GM19395 (cell line): ENCODE measurements around the gene FOXP1.

Experiments used
- ATAC-seq: cut with Tn5 transposase; IDR thresholded peaks from one replicate; pipeline ENCODE4 v1.9.1; 2021; ENCODE audit warnings: mild to moderate bottlenecking, moderate library complexity; ENCODE audit not compliant: unreplicated experiment

FOXP1 gene

DNA sequence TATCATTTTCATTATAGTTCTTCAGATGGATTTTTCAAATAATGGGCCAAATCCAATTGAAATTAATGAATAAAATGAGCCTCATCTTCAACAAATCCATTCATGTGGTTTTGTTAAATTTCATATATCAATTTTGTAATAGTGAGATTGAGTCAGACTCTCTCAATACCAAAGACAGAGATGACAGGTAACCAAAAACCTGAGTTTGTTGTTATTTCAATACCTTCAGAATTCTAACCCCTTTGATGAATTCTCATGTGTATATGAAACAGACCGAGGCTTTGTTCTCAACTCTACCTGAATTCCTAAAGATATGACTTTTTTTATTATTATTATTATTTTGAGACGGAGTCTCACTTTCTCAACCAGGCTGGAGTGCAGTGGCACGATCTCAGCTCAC lies 92.8 kb downstream of the FOXP1 start:
- ATAC-seq, result no peak

DNA sequence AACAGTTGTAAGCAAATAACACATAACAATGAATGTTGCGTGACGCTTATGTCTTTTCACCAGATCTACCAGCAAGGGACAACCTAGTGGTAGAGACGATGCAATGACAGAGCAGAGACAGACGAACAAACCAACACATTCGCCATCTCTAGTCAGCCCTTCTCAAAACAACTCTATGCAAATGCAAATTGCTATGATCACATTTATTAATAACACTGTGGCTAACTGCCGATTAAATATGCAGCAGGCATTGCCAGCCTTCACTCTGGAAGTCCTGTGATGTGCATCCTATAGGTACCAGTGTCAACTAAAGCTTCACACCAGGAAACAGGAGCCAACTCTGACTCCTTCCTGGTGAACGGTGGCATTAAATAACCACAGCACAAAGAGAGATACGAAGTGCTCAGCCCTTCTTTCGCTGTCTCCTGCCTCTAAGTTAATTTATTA lies 94.2 kb downstream of the FOXP1 start:
- no peak for ATAC-seq

GRCh38 chr3:71488882-71489281 lies 94.6 kb downstream of the FOXP1 start:
- no peak for ATAC-seq

- ATAC-seq, result no peak
These were observed 95.1 kb downstream of the FOXP1 start for GRCh38 chr3:71488391-71488809.

- ATAC-seq, result no peak
These were observed 96.1 kb downstream of the FOXP1 start for GRCh38 chr3:71487418-71487817.

DNA sequence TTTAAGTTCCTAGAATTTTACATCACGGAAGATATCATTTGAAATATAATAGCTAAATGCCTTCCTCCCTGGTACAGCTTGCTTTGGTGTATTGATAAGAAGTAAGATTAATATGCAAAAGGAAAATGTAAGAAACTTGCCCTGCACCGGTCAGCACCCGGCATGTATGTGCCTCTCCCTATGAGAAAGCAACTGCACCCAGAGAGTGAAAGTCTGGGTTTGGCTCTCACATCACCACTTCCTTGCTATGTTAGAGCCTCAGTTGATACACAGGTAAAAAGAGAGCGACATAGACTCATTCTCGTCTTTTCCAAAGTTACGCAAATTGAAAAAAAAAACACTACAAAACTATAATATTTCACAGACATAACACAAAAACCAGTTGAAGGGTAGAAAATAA lies 96.7 kb downstream of the FOXP1 start:
- ATAC-seq, result no peak

- no peak for ATAC-seq
These were observed 97.6 kb downstream of the FOXP1 start for GRCh38 chr3:71485896-71486295.

- ATAC-seq, result no peak
These were observed 99.1 kb downstream of the FOXP1 start for GRCh38 chr3:71484452-71484851.

DNA sequence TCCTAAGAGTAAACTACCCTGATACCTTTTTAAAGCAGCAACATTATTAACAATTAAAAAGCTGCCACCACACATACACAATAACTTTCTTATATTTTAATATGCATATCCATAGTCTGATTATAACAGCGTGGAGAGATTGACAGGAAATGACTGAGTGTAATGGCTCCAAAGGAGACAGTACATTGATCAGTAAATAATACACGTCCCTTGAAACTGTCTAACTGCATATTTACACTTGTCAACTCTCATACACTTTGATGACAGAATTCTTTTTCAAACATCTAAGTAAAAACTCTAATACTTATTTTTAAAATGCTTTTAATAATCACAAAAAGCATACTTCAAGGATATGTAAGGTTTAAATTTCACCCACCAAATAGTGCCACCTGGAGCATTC lies 99.5 kb downstream of the FOXP1 start:
- no peak for ATAC-seq

GRCh38 chr3:71482771-71483170 lies 100.8 kb downstream of the FOXP1 start:
- ATAC-seq, result no peak

DNA sequence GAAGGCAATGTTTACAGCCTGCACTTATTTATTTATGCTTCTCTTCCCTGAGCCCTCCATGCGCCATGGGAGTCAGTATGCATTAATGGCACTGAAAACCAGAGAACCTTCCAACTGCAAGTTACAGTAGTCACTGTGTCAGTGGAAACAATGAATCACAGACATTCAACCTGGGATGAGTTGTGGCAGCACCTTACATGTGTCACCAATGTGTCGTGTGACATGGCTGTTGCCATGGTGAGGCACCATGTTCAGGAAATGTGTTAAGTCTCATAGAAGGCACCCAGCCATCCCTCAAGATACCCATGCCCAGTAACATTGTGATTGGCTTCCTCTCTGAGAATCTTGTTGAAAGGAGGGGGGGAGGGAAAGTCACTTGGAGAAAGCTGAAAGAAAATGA lies 105.0 kb downstream of the FOXP1 start:
- no peak for ATAC-seq

GRCh38 chr3:71476950-71477349 lies 106.6 kb downstream of the FOXP1 start:
- ATAC-seq, result no peak

- no peak for ATAC-seq
These were observed 114.4 kb downstream of the FOXP1 start for GRCh38 chr3:71469138-71469435.

- ATAC-seq, result no peak
These were observed 115.0 kb downstream of the FOXP1 start for GRCh38 chr3:71468311-71469137.

DNA sequence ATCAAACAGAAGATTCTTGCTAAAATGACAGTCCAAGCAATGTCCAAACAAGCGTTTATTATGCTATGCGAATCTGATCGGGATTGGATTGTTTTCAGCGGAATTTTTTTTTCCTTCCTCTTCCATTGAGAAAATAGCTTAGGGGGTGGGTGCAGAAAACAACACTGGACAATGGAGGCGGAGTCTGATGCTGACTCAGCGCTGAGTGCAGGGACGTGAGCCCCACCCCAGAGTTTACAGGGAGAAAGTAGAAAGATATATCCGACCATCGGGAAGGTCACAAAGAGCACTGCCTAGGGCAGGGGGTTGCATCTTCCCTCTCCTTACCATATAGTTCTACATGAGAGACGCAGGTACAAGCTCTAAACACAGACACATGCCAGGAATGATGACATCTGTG lies 117.0 kb downstream of the FOXP1 start:
- no peak for ATAC-seq

DNA sequence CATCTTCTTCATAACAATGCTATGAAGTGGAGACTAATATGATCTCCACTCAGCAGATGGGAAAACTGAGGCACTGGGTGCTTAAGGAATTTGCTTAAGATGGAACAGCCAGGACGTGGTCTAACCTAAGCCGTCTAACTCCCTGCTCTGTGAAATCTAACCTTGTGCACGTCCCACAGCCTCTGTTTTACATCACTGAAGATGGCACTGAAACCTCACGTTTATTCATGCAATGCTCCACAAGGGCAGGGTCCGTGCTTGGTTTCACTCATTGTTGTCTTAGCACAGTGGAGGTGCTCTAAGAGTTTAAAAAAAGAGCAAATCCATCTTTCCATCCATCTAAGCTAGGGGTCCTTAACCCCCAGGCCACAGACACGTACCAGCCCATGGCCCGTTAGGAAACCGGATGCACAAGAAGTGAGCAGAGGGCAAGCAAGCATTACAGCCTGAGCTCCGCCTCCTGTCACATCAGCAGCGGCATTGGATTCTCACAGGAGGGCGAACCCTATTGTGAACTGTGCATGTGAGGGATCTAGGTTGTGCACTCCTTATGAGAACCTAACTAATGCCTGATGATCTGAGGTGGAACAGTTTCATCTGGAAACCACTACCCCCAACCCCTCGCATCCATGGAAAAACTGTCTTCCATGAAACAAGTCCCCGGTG lies 118.0 kb downstream of the FOXP1 start:
- ATAC-seq, result no peak

- ATAC-seq, result no peak
These were observed 118.9 kb downstream of the FOXP1 start for GRCh38 chr3:71464613-71465012.

- no peak for ATAC-seq
These were observed 119.9 kb downstream of the FOXP1 start for GRCh38 chr3:71463617-71464016.

- no peak for ATAC-seq
These were observed 120.9 kb downstream of the FOXP1 start for GRCh38 chr3:71462586-71462985.

- ATAC-seq, result no peak
These were observed 121.6 kb downstream of the FOXP1 start for GRCh38 chr3:71461749-71462483.

DNA sequence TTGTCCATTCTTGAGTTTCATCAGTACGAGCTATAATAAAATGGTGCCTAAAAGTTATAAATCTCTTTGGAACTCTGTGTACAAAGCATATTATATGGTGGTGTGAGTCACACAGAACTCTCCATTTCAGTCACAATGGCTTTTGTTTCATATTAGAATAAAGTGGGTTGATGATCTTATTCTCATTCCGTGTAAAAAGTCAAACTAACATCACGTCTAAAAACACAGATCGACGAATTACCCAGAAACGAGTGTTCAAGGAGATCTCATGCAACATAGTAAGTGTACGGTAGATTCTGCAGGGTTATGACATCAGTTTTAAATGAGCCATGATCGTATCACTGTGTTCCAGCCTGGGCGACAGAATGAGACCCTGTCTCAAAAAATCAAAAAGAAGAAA lies 122.4 kb downstream of the FOXP1 start:
- no peak for ATAC-seq

DNA sequence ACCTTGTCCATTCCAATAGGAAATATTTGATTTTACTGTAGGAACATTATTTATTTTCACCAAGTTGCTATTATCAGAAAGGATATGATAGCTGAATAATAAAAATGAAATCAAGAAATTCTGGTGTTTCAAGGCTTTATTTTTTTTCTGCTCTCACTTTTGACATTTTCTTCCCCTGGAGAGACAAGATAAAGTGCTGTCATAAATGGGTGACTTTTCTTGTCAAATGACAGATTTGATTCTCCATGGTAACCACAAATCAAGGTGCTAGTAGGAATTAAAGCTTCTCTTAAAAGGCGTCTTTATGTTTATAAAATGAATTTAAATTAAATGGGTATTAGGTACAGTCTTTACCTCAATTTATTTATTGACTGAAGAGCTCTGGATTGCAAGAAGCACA lies 124.6 kb downstream of the FOXP1 start:
- ATAC-seq, result no peak
